Measurements from ENCODE around the gene ENAH. TPM values are rescaled to one million over a fixed set of nuclear protein-coding genes. Genes with fewer than 3 reads are reported as not detected.

The ENAH gene
- total and polyA plus RNA-seq, 2 donors (not counting 1 experiment from before 2014, with no cell fraction given): 85.0 to 210 TPM

DNA sequence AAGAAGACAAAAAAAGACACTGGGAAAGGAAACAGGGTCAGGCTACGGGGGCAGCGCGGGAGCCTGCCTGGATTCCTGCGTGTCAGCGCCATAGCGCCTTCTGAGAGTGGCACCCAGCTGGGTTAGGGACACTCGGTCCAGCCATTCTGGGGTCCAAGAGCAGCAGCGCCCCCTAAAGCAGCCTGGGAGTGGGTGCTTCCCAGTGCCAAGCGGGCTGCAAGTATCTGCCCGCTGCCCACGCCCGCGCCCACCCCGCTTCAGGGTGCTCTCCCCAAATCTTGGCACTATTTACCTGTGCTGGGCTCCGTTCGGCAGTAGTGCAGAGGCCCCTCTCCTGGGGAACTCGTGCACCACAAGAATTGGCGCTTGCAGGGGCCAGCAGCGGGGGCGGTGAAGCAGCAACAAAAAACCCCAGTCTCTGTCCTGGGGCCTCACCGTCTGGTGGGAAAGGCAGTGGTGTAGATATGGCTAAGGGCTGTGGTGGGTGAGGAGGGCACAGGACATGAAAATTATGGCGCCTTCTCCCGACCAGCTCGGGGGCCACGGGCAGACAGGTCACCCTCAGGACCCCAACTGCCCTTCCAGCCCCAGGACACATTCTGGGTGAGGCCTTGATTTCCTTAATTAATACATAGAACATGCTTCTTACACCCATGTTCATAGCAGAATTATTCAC is 200.9 kb downstream of the ENAH start:
- no peak overlapping the region for H3K9ac ChIP-seq (ENCODE audit: insufficient read depth, low read length)
- peaks cover 16% of the 10 kb centered on the region for H3K4me1 ChIP-seq (ENCODE audit: control insufficient read depth, extremely low read depth, insufficient read depth, low read length)
- no peak overlapping the region for H3K27ac ChIP-seq (ENCODE audit: insufficient read depth, low read length)
- no peak overlapping the region for H3K4me3 ChIP-seq (replicated peaks in 1 of 4; ENCODE audit: control extremely low read depth in 1 of 4, insufficient read depth in 1 of 4, low read depth in 3 of 4, low read length in 4 of 4)
- no peak overlapping the region for H2AFZ ChIP-seq (ENCODE audit: low read length)
- no peak for DNase-seq (ENCODE audit: low read depth in 2 of 2)
- no peaks in the 10 kb centered on the region for H3K9me3 ChIP-seq (ENCODE audit: control insufficient read depth, insufficient read depth, low read depth, low read length)
- no peaks in the 10 kb centered on the region for H3K27me3 ChIP-seq (ENCODE audit: control insufficient read depth, insufficient read depth, low read length)
- TF ChIP-seq EZH2 (IDR thresholded peaks at IDR 0.05; ENCODE audit: low read length, missing control alignments): no peak
- TF ChIP-seq, protein P1, sequence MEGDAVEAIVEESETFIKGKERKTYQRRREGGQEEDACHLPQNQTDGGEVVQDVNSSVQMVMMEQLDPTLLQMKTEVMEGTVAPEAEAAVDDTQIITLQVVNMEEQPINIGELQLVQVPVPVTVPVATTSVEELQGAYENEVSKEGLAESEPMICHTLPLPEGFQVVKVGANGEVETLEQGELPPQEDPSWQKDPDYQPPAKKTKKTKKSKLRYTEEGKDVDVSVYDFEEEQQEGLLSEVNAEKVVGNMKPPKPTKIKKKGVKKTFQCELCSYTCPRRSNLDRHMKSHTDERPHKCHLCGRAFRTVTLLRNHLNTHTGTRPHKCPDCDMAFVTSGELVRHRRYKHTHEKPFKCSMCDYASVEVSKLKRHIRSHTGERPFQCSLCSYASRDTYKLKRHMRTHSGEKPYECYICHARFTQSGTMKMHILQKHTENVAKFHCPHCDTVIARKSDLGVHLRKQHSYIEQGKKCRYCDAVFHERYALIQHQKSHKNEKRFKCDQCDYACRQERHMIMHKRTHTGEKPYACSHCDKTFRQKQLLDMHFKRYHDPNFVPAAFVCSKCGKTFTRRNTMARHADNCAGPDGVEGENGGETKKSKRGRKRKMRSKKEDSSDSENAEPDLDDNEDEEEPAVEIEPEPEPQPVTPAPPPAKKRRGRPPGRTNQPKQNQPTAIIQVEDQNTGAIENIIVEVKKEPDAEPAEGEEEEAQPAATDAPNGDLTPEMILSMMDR (conservative IDR thresholded peaks at IDR 0.05 in 1 of 2, IDR thresholded peaks at IDR 0.05 in 1 of 2; ENCODE audit: low read depth in 1 of 2, low read length in 2 of 2): no peak
- no peak overlapping the region for H3K4me2 ChIP-seq (ENCODE audit: extremely low read depth, insufficient read depth, low read length)
- H3K36me3 ChIP-seq (ENCODE audit: control insufficient read depth, insufficient read depth, low read length): no peaks in the 10 kb centered on the region
- H3K79me2 ChIP-seq (ENCODE audit: control insufficient read depth, insufficient read depth, low read length): no peaks in the 10 kb centered on the region
- no peaks in the 10 kb centered on the region for H4K20me1 ChIP-seq (ENCODE audit: control insufficient read depth, extremely low read depth, insufficient read depth, low read length)

DNA sequence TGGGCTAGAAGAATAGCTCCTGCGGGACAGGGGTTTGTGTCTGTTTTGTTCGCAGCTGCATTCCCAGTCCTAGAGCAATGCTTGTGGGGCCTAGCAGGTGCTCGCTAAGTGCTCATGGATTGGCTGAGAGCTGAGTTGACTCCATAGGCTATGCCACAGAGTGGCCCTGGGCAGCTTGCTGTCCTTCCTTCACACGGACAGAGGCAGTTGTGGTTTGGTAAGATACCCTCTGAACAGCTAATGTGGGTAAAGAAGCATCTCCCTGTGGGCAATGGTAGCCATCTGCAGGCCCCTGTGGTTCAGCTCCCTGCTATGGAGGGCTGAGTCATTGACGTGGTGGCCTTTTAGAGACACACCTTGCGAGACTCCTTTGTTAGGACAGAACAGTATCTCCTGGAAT is 201.6 kb downstream of the ENAH start:
- Histone ChIP-seq H3K27me3 (ENCODE audit: control insufficient read depth, insufficient read depth, low read length) (no peaks in the 10 kb centered on the region), H3K4me2 (ENCODE audit: extremely low read depth, insufficient read depth, low read length) (no peak overlapping the region), H3K9ac (ENCODE audit: insufficient read depth, low read length) (no peak overlapping the region), H2AFZ (ENCODE audit: low read length) (no peak overlapping the region), H3K9me3 (ENCODE audit: control insufficient read depth, insufficient read depth, low read depth, low read length) (no peaks in the 10 kb centered on the region), H3K36me3 (ENCODE audit: control insufficient read depth, insufficient read depth, low read length) (no peaks in the 10 kb centered on the region), H3K4me1 (ENCODE audit: control insufficient read depth, extremely low read depth, insufficient read depth, low read length) (peaks cover 16% of the 10 kb centered on the region), H3K27ac (ENCODE audit: insufficient read depth, low read length) (no peak overlapping the region), H3K79me2 (ENCODE audit: control insufficient read depth, insufficient read depth, low read length) (no peaks in the 10 kb centered on the region), H3K4me3 (replicated peaks in 1 of 4; ENCODE audit: control extremely low read depth in 1 of 4, insufficient read depth in 1 of 4, low read depth in 3 of 4, low read length in 4 of 4) (no peak overlapping the region), H4K20me1 (ENCODE audit: control insufficient read depth, extremely low read depth, insufficient read depth, low read length) (no peaks in the 10 kb centered on the region)
- DNase-seq (ENCODE audit: low read depth in 2 of 2): no peak
- TF ChIP-seq, protein P1 (conservative IDR thresholded peaks at IDR 0.05 in 1 of 2, IDR thresholded peaks at IDR 0.05 in 1 of 2; ENCODE audit: low read depth in 1 of 2, low read length in 2 of 2): no peak
- no peak for TF ChIP-seq EZH2 (IDR thresholded peaks at IDR 0.05; ENCODE audit: low read length, missing control alignments)

DNA sequence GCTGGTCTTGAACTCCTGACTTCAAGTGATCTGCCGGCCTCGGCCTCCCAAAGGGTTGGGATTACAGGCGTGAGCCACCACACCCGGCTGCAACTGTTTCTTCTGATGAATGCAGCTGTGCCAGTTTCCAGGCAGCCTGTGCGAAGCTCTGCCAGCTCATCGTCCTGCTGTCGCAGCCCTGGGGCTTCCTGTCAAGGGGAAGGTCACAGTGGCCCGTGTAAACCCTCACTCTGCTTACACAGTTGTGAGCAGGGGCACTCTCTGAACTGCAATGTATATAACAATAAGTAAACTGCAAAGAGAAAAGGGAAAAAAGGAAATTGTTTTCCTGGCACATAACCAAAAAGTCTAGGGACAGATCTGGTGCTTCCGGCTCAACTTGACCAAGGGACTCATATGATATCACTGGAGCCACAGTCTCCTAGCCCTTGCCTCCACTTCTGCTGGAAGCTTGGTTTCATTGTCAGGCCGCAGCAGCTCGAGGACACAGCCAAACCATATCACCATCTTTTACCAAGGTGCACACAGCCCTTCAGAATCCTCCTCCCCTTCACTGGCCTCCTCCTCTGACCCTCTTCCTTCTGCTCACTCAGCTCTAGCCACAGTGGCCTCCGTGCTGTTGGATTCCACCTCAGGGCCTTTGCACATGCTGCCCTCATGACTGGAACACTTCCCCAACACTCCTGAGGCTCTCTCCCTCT is 202.3 kb downstream of the ENAH start:
- Histone ChIP-seq H3K4me2 (ENCODE audit: extremely low read depth, insufficient read depth, low read length) (no peak overlapping the region), H3K79me2 (ENCODE audit: control insufficient read depth, insufficient read depth, low read length) (no peaks in the 10 kb centered on the region), H3K9ac (ENCODE audit: insufficient read depth, low read length) (no peak overlapping the region), H3K4me3 (replicated peaks in 1 of 4; ENCODE audit: control extremely low read depth in 1 of 4, insufficient read depth in 1 of 4, low read depth in 3 of 4, low read length in 4 of 4) (no peak overlapping the region), H3K9me3 (ENCODE audit: control insufficient read depth, insufficient read depth, low read depth, low read length) (no peaks in the 10 kb centered on the region), H2AFZ (ENCODE audit: low read length) (no peak overlapping the region), H3K27me3 (ENCODE audit: control insufficient read depth, insufficient read depth, low read length) (no peaks in the 10 kb centered on the region), H3K4me1 (ENCODE audit: control insufficient read depth, extremely low read depth, insufficient read depth, low read length) (peaks cover 20% of the 10 kb centered on the region), H3K36me3 (ENCODE audit: control insufficient read depth, insufficient read depth, low read length) (no peaks in the 10 kb centered on the region), H3K27ac (ENCODE audit: insufficient read depth, low read length) (no peak overlapping the region), H4K20me1 (ENCODE audit: control insufficient read depth, extremely low read depth, insufficient read depth, low read length) (no peaks in the 10 kb centered on the region)
- TF ChIP-seq, protein P1 (conservative IDR thresholded peaks at IDR 0.05 in 1 of 2, IDR thresholded peaks at IDR 0.05 in 1 of 2; ENCODE audit: low read depth in 1 of 2, low read length in 2 of 2): no peak
- no peak for TF ChIP-seq EZH2 (IDR thresholded peaks at IDR 0.05; ENCODE audit: low read length, missing control alignments)
- no peak for DNase-seq (ENCODE audit: low read depth in 2 of 2)

Data from fibroblast of lung (primary cell).